ENCODE data around the gene AUTS2.
A peak's percentile ranks its signal among the peaks of the same experiment; 100 is the strongest.

Gene AUTS2

DNA sequence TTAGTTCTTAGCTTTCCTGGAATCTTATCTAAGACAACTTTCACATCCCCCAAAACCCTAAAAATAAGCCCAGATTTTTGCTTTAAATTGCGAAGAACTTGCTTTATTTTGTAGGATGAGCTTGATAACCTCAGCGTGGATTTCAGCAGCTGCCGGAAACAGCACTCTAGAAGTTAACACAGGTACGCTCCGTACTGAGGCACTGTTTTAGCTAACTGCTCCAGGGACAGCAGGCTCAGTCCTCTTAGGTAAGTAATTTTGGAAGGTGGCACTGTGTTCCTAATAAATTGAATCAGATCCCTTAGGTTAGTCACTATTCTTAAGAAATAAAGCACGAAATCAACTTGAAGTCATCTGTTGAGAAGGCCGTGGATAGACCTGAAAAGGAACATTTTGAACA, 2.2 kb upstream of the AUTS2 start:
- peak overlapping the region; percentile 74 for H3K4me2 ChIP-seq (ENCODE audit: low read depth, low read length, poor library complexity, severe bottlenecking)
- no peaks in the 10 kb centered on the region for H3F3A ChIP-seq (ENCODE audit: low read depth)
- H3K9ac ChIP-seq (ENCODE audit: low read depth, low read length, poor library complexity, severe bottlenecking) = peak overlapping the region; percentile 93
- no peak overlapping the region for H3K4me3 ChIP-seq (ENCODE audit: low read length, poor library complexity, severe bottlenecking)
- peaks cover 25% of the 10 kb centered on the region for H3K79me2 ChIP-seq (ENCODE audit: insufficient read depth, low read length)
- no peak overlapping the region for H2AFZ ChIP-seq (ENCODE audit: low read length)
- no peak for TF ChIP-seq EZH2phosphoT487 (IDR thresholded peaks at IDR 0.05; ENCODE audit: borderline replicate concordance)
- TF ChIP-seq, protein P1, sequence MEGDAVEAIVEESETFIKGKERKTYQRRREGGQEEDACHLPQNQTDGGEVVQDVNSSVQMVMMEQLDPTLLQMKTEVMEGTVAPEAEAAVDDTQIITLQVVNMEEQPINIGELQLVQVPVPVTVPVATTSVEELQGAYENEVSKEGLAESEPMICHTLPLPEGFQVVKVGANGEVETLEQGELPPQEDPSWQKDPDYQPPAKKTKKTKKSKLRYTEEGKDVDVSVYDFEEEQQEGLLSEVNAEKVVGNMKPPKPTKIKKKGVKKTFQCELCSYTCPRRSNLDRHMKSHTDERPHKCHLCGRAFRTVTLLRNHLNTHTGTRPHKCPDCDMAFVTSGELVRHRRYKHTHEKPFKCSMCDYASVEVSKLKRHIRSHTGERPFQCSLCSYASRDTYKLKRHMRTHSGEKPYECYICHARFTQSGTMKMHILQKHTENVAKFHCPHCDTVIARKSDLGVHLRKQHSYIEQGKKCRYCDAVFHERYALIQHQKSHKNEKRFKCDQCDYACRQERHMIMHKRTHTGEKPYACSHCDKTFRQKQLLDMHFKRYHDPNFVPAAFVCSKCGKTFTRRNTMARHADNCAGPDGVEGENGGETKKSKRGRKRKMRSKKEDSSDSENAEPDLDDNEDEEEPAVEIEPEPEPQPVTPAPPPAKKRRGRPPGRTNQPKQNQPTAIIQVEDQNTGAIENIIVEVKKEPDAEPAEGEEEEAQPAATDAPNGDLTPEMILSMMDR (conservative IDR thresholded peaks at IDR 0.05; ENCODE audit: low read length) = no peak
- no peaks in the 10 kb centered on the region for H3K27me3 ChIP-seq (ENCODE audit: insufficient read depth, low read length, poor library complexity, severe bottlenecking)
- H3K36me3 ChIP-seq (ENCODE audit: insufficient read depth, low read length) = no peaks in the 10 kb centered on the region
- no peaks in the 10 kb centered on the region for H3K9me3 ChIP-seq (ENCODE audit: insufficient read depth, low read depth, low read length)
- no peaks in the 10 kb centered on the region for H3K9me2 ChIP-seq (replicated peaks; ENCODE audit: low read depth, low read length)
- H4K20me1 ChIP-seq (ENCODE audit: insufficient read depth, low read length, poor library complexity, severe bottlenecking) = peaks cover 13% of the 10 kb centered on the region
- peaks cover 20% of the 10 kb centered on the region for H3K4me1 ChIP-seq (ENCODE audit: insufficient read depth, low read length, poor library complexity, severe bottlenecking)

DNA sequence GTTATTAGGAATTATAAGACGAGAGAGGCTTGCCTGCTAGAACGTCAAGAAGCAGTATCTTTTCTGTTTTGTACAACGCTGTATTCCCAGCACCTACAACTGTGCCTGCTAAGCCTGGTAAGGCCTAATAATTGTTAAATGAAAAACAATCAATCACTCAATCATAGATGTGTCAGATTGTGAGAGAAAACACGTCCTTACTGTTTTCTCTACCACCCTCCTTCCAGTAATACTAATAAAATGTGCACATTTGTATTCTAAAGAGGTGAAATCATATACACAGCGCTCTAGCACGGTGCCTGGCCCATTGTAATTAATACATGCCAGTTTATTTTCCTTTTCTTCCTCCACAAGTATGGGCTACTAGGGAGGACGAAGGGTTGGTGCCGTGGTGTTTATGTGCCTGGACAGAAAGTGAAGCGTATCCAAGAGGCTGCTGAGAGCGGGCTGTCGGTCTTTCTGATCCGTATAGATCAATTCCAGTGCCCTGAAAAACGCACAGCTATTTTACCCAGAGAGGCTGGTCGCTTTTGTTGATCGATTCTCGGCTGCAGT, 1.5 kb upstream of the AUTS2 start:
- H3K36me3 ChIP-seq (ENCODE audit: insufficient read depth, low read length) = no peaks in the 10 kb centered on the region
- H2AFZ ChIP-seq (ENCODE audit: low read length) = peak overlapping the region; percentile 44
- H3K9ac ChIP-seq (ENCODE audit: low read depth, low read length, poor library complexity, severe bottlenecking) = peak overlapping the region; percentile 93
- peaks cover 27% of the 10 kb centered on the region for H3K4me1 ChIP-seq (ENCODE audit: insufficient read depth, low read length, poor library complexity, severe bottlenecking)
- no peaks in the 10 kb centered on the region for H3F3A ChIP-seq (ENCODE audit: low read depth)
- H3K4me3 ChIP-seq (ENCODE audit: low read length, poor library complexity, severe bottlenecking) = peak overlapping the region; percentile 81
- H3K79me2 ChIP-seq (ENCODE audit: insufficient read depth, low read length) = peaks cover 32% of the 10 kb centered on the region
- no peaks in the 10 kb centered on the region for H3K9me2 ChIP-seq (replicated peaks; ENCODE audit: low read depth, low read length)
- no peaks in the 10 kb centered on the region for H3K9me3 ChIP-seq (ENCODE audit: insufficient read depth, low read depth, low read length)
- peak overlapping the region; percentile 74 for H3K4me2 ChIP-seq (ENCODE audit: low read depth, low read length, poor library complexity, severe bottlenecking)
- no peak for TF ChIP-seq EZH2phosphoT487 (IDR thresholded peaks at IDR 0.05; ENCODE audit: borderline replicate concordance)
- TF ChIP-seq, protein P1 (conservative IDR thresholded peaks at IDR 0.05; ENCODE audit: low read length) = no peak
- H4K20me1 ChIP-seq (ENCODE audit: insufficient read depth, low read length, poor library complexity, severe bottlenecking) = peaks cover 21% of the 10 kb centered on the region
- no peaks in the 10 kb centered on the region for H3K27me3 ChIP-seq (ENCODE audit: insufficient read depth, low read length, poor library complexity, severe bottlenecking)

DNA sequence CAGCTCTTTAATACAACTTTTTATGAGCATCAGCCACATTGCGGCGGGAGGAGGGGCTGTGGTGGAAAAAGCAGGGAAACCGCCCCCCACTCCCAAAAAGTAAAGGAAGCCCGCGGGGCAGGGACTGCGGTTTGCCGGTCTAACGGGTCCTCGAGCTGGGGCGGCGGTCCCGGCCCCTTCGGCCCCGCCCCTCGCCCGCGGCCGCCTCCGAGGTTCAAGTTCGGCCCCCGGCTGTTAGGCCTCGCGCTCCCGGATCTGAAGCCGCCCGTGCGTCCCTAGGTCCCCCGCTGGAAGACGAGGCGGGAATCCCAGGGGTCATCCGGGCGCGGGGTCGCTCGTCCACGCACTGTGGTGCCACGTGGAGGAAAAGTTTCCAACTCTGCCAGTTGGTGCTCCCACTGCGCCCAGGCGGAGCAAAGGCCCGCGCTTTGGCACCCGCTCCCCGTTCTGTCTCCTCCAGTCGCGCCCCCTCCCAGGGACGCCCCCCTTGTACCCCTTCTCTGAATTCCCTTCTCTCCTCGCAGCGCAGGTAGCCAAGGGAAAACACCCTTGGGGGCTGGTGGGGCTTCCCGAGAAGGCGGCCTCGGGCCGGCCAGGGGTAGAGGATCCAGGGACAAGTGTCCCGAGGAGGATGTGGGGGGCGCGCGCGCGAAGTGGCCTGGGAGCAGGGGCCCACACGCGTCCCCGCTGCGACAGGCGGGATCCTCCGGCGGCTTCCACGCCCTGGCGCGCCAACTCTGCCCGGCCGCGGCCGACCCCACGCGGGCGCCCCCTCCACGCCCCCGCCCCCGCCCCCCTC, 798 bp upstream of the AUTS2 start:
- Histone ChIP-seq H4K20me1 (ENCODE audit: insufficient read depth, low read length, poor library complexity, severe bottlenecking) (peaks cover 27% of the 10 kb centered on the region), H3F3A (ENCODE audit: low read depth) (no peaks in the 10 kb centered on the region), H3K9me2 (replicated peaks; ENCODE audit: low read depth, low read length) (no peaks in the 10 kb centered on the region), H3K4me2 (ENCODE audit: low read depth, low read length, poor library complexity, severe bottlenecking) (peak overlapping the region; percentile 74), H3K4me1 (ENCODE audit: insufficient read depth, low read length, poor library complexity, severe bottlenecking) (peaks cover 31% of the 10 kb centered on the region), H3K4me3 (ENCODE audit: low read length, poor library complexity, severe bottlenecking) (peak overlapping the region; percentile 81), H3K27me3 (ENCODE audit: insufficient read depth, low read length, poor library complexity, severe bottlenecking) (no peaks in the 10 kb centered on the region), H3K79me2 (ENCODE audit: insufficient read depth, low read length) (peaks cover 38% of the 10 kb centered on the region), H3K36me3 (ENCODE audit: insufficient read depth, low read length) (no peaks in the 10 kb centered on the region), H2AFZ (ENCODE audit: low read length) (peak overlapping the region; percentile 76), H3K9ac (ENCODE audit: low read depth, low read length, poor library complexity, severe bottlenecking) (peak overlapping the region; percentile 93), H3K9me3 (ENCODE audit: insufficient read depth, low read depth, low read length) (no peaks in the 10 kb centered on the region)
- no peak for TF ChIP-seq EZH2phosphoT487 (IDR thresholded peaks at IDR 0.05; ENCODE audit: borderline replicate concordance)
- TF ChIP-seq, protein P1 (conservative IDR thresholded peaks at IDR 0.05; ENCODE audit: low read length) = no peak
